ENCODE results near the gene ZNFX1. TPM values are rescaled to one million over a fixed set of nuclear protein-coding genes. Genes with fewer than 3 reads are reported as not detected.

The ZNFX1 gene
- 44.0 TPM for total RNA-seq
- 8.0 TPM for polyA plus RNA-seq (ENCODE audit: insufficient read depth, low read depth, low replicate concordance)
- long read RNA-seq, donor 1, result 0 reads
- long read RNA-seq, donor 2, result 0 reads
- long read RNA-seq, donor 3, result 0 reads
- long read RNA-seq, donor 4, partial matches to known transcripts, result 70 of 412 reads
- long read RNA-seq, donor 4, other reads (novel, unspliced or antisense), result 342 of 412 reads
- long read RNA-seq, donor 5, result 0 reads
- long read RNA-seq, donor 6, partial matches to known transcripts, result 416 of 1,587 reads
- long read RNA-seq, donor 6, other reads (novel, unspliced or antisense), result 1,171 of 1,587 reads
- long read RNA-seq, donor 7, partial matches to known transcripts, result 61 of 72 reads
- long read RNA-seq, donor 7, other reads (novel, unspliced or antisense), result 11 of 72 reads
- long read RNA-seq, donor 8, result 0 reads
- long read RNA-seq, donor 9, partial matches to known transcripts, result 163 of 577 reads
- long read RNA-seq, donor 9, other reads (novel, unspliced or antisense), result 414 of 577 reads
- long read RNA-seq, donor 10, partial matches to known transcripts, result 601 of 877 reads
- long read RNA-seq, donor 10, other reads (novel, unspliced or antisense), result 276 of 877 reads

GRCh38 chr20:49278036-49278817 is at the start of gene ZNFX1:
Gene ZNFX1, minus strand, starts transcription at chr20:49278057. Its CDS starts 2,218 bp downstream, at chr20:49275839.
- FAIRE-seq, result no peak
- Histone ChIP-seq H3K9me3 (ENCODE audit: control insufficient read depth in 2 of 3, insufficient read depth in 1 of 3, low read length in 3 of 3) (peaks cover 4 to 23% (median 16%) of the 10 kb centered on the region in 3 donors), H3K27ac (ENCODE audit: low read depth in 2 of 2, low read length in 2 of 2) (peak within 1 kb of the TSS; percentile 97 to 98), H3K27me3 (ENCODE audit: control insufficient read depth, insufficient read depth, low read length) (no peaks in the 10 kb centered on the region), H3K4me3 (ENCODE audit: low read length in 3 of 3) (peak within 1 kb of the TSS; percentile 94 to 100 (median 100)), H3K4me1 (ENCODE audit: control insufficient read depth in 2 of 3, insufficient read depth in 2 of 3, low read depth in 1 of 3, low read length in 3 of 3) (peaks cover 0 to 24% (median 16%) of the 10 kb centered on the region in 3 donors), H3K36me3 (ENCODE audit: control insufficient read depth in 2 of 3, insufficient read depth in 3 of 3, low read length in 3 of 3) (peaks cover 33 to 43% (median 36%) of the 10 kb centered on the region in 3 donors), H3K9ac (ENCODE audit: low read length in 3 of 3) (peak within 1 kb of the TSS; percentile 84 to 100 (median 99))
- TF ChIP-seq CTCF (IDR thresholded peaks at IDR 0.05; ENCODE audit: borderline replicate concordance, extremely low read depth, insufficient read depth), result peak; percentile 2
- peak; percentile 98 to 100 (median 99) for DNase-seq
- intact Hi-C loops (cut with DNase I), result no loop called here

GRCh38 chr20:49326026-49326425 is 48.2 kb upstream of the ZNFX1 start:
- no peak for FAIRE-seq
- Histone ChIP-seq H3K4me3 (ENCODE audit: low read length in 3 of 3) (no peak overlapping the region), H3K9ac (ENCODE audit: low read length in 3 of 3) (no peak overlapping the region), H3K27ac (ENCODE audit: low read depth in 2 of 2, low read length in 2 of 2) (no peak overlapping the region), H3K4me1 (ENCODE audit: control insufficient read depth in 2 of 3, insufficient read depth in 2 of 3, low read depth in 1 of 3, low read length in 3 of 3) (no peaks in the 10 kb centered on the region), H3K36me3 (ENCODE audit: control insufficient read depth in 2 of 3, insufficient read depth in 3 of 3, low read length in 3 of 3) (no peaks in the 10 kb centered on the region), H3K9me3 (ENCODE audit: control insufficient read depth in 2 of 3, insufficient read depth in 1 of 3, low read length in 3 of 3) (no peaks in the 10 kb centered on the region), H3K27me3 (ENCODE audit: control insufficient read depth, insufficient read depth, low read length) (no peaks in the 10 kb centered on the region)
- intact Hi-C loops (cut with DNase I), result no loop called here
- DNase-seq, result no peak
- no peak for TF ChIP-seq CTCF (IDR thresholded peaks at IDR 0.05; ENCODE audit: borderline replicate concordance, extremely low read depth, insufficient read depth)

GRCh38 chr20:49324306-49324705 is 46.4 kb upstream of the ZNFX1 start:
- Histone ChIP-seq H3K27me3 (ENCODE audit: control insufficient read depth, insufficient read depth, low read length) (no peaks in the 10 kb centered on the region), H3K4me1 (ENCODE audit: control insufficient read depth in 2 of 3, insufficient read depth in 2 of 3, low read depth in 1 of 3, low read length in 3 of 3) (no peaks in the 10 kb centered on the region), H3K9ac (ENCODE audit: low read length in 3 of 3) (no peak overlapping the region), H3K27ac (ENCODE audit: low read depth in 2 of 2, low read length in 2 of 2) (no peak overlapping the region), H3K9me3 (ENCODE audit: control insufficient read depth in 2 of 3, insufficient read depth in 1 of 3, low read length in 3 of 3) (no peaks in the 10 kb centered on the region), H3K36me3 (ENCODE audit: control insufficient read depth in 2 of 3, insufficient read depth in 3 of 3, low read length in 3 of 3) (no peaks in the 10 kb centered on the region), H3K4me3 (ENCODE audit: low read length in 3 of 3) (no peak overlapping the region)
- FAIRE-seq (no peak), DNase-seq (no peak)
- intact Hi-C loops (cut with DNase I), result no loop called here
- no peak for TF ChIP-seq CTCF (IDR thresholded peaks at IDR 0.05; ENCODE audit: borderline replicate concordance, extremely low read depth, insufficient read depth)
